Nephron progenitor cell (in vitro differentiated cells): ENCODE results near the gene TP53TG5.

Experiments
- DNase-seq: peaks from one replicate; pipeline ENCODE4 v3.0.0; 2021
- H3K27ac Mint-ChIP-seq: 2 replicates; pipeline ENCODE4 v1.8.0; 2021; ENCODE audit warnings: mild to moderate bottlenecking, moderate library complexity, mixed read lengths
- H3K27me3 Mint-ChIP-seq: 2 replicates; pipeline ENCODE4 v1.8.0; 2021; ENCODE audit warnings: mild to moderate bottlenecking, low read depth, mixed read lengths; ENCODE audit not compliant: poor library complexity
- H3K36me3 Mint-ChIP-seq: 2 replicates; pipeline ENCODE4 v1.8.0; 2021; ENCODE audit warnings: low read depth, mixed read lengths
- H3K4me1 Mint-ChIP-seq: 2 replicates; pipeline ENCODE4 v1.8.0; 2021; ENCODE audit warnings: mixed read lengths
- H3K4me3 Mint-ChIP-seq: 2 replicates; pipeline ENCODE4 v1.8.0; 2021; ENCODE audit warnings: mild to moderate bottlenecking, moderate library complexity, mixed read lengths
- H3K9me3 Mint-ChIP-seq: 2 replicates; pipeline ENCODE4 v1.8.0; 2021; ENCODE audit warnings: mild to moderate bottlenecking, moderate library complexity, mixed read lengths
- CTCF ChIP-seq: fragments of 200-600 bp; sonication (generic); IDR thresholded peaks from 2 replicates; pipeline ENCODE4 v1.5.0; 2021; ENCODE audit warnings: antibody characterized with exemption

Gene TP53TG5

GRCh38 chr20:45400346-45401031, 22.4 kb upstream of the TP53TG5 start:
- DNase-seq, result no peak
- Mint-ChIP-seq H3K36me3 (peaks cover 43% of the 10 kb centered on the region), H3K4me3 (no peak overlapping the region), H3K27ac (no peak overlapping the region), H3K27me3 (peaks cover 36% of the 10 kb centered on the region), H3K4me1 (peaks cover 9% of the 10 kb centered on the region), H3K9me3 (peaks cover 53% of the 10 kb centered on the region)
- TF ChIP-seq CTCF, result no peak

- H3K9me3 Mint-ChIP-seq, result peaks cover 50% of the 10 kb centered on the region
- no peak overlapping the region for H3K27ac Mint-ChIP-seq
- TF ChIP-seq CTCF, result no peak
- no peaks in the 10 kb centered on the region for H3K4me1 Mint-ChIP-seq
- H3K27me3 Mint-ChIP-seq, result peaks cover 21% of the 10 kb centered on the region
- peaks cover 43% of the 10 kb centered on the region for H3K36me3 Mint-ChIP-seq
- no peak overlapping the region for H3K4me3 Mint-ChIP-seq
- no peak for DNase-seq
Observed at GRCh38 chr20:45399018-45399417, 20.9 kb upstream of the TP53TG5 start.

GRCh38 chr20:45395114-45395415, 16.9 kb upstream of the TP53TG5 start:
- no peak for TF ChIP-seq CTCF
- Mint-ChIP-seq H3K27ac (no peak overlapping the region), H3K27me3 (peaks cover 16% of the 10 kb centered on the region), H3K4me3 (no peak overlapping the region), H3K4me1 (no peaks in the 10 kb centered on the region), H3K36me3 (peaks cover 17% of the 10 kb centered on the region), H3K9me3 (peaks cover 17% of the 10 kb centered on the region)
- DNase-seq, result no peak

GRCh38 chr20:45394221-45395113, 16.3 kb upstream of the TP53TG5 start:
- Mint-ChIP-seq H3K27ac (no peak overlapping the region), H3K4me3 (no peak overlapping the region), H3K9me3 (peaks cover 11% of the 10 kb centered on the region), H3K36me3 (peaks cover 11% of the 10 kb centered on the region), H3K27me3 (peaks cover 19% of the 10 kb centered on the region), H3K4me1 (no peaks in the 10 kb centered on the region)
- TF ChIP-seq CTCF, result no peak
- no peak for DNase-seq

GRCh38 chr20:45392733-45393132, 14.6 kb upstream of the TP53TG5 start:
- no peak for TF ChIP-seq CTCF
- H3K4me3 Mint-ChIP-seq, result no peak overlapping the region
- no peak for DNase-seq
- peaks cover 5% of the 10 kb centered on the region for H3K36me3 Mint-ChIP-seq
- H3K27me3 Mint-ChIP-seq, result peaks cover 25% of the 10 kb centered on the region
- H3K27ac Mint-ChIP-seq, result no peak overlapping the region
- no peaks in the 10 kb centered on the region for H3K4me1 Mint-ChIP-seq
- peaks cover 4% of the 10 kb centered on the region for H3K9me3 Mint-ChIP-seq
